ENCODE measurements around the gene SETD2. TPM values are rescaled to one million over a fixed set of nuclear protein-coding genes. Genes with fewer than 3 reads are reported as not detected.

The SETD2 gene
- total RNA-seq, 6 experiments from 2014 or later, result 20.3 to 27.0 (median 21.9) TPM

DNA sequence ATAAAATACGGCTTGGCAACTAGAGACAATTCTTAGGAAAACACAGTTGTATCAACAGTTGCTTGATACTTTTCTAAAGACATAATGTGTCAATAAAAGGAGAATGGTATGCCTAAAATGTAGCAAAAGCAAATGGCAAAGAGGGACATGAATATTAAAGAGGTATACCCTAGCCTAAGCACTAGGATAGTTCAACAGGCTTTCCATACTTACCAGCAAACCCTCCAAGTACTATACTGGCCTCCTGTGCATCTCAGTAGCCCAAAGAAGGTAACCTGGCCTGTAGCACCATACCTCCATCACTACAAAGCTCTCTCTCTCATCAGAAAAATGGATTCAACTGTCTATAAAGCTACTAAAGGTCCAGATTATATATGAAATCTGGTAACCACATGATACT, 7.5 kb downstream of the SETD2 start:
- Histone ChIP-seq H3K4me3 (no peak overlapping the region), H3K27ac (no peak overlapping the region), H3K9me3 (no peaks in the 10 kb centered on the region), H3K27me3 (no peaks in the 10 kb centered on the region), H3K4me1 (peaks cover 0 to 57% (median 13%) of the 10 kb centered on the region in 4 donors), H3K36me3 (no peaks in the 10 kb centered on the region)
- DNase-seq (no peak), ATAC-seq (no peak)
- no peak for TF ChIP-seq CTCF (IDR thresholded peaks at IDR 0.05)
- TF ChIP-seq POLR2A (IDR thresholded peaks at IDR 0.05), result no peak
- WGBS (ENCODE audit: insufficient coverage, low coverage, low lambda C conversion rate, missing lambda C conversion rate), result 53% methylated on average over 1 of the region's 1 CpG
- intact Hi-C loops (cut with DNase I), result no loop called here

GRCh38 chr3:47152578-47152977, 11.3 kb downstream of the SETD2 start:
- Histone ChIP-seq H3K36me3 (no peaks in the 10 kb centered on the region), H3K27me3 (no peaks in the 10 kb centered on the region), H3K4me3 (no peak overlapping the region), H3K27ac (no peak overlapping the region), H3K4me1 (peaks cover 0 to 54% (median 9%) of the 10 kb centered on the region in 4 donors), H3K9me3 (no peaks in the 10 kb centered on the region)
- TF ChIP-seq POLR2A (IDR thresholded peaks at IDR 0.05) (no peak), CTCF (IDR thresholded peaks at IDR 0.05) (no peak)
- 63% methylated on average over 2 of the region's 2 CpGs for WGBS (ENCODE audit: insufficient coverage, low coverage, low lambda C conversion rate, missing lambda C conversion rate)
- ATAC-seq, result no peak
- DNase-seq, result no peak
- intact Hi-C loops (cut with DNase I), result no loop called here

DNA sequence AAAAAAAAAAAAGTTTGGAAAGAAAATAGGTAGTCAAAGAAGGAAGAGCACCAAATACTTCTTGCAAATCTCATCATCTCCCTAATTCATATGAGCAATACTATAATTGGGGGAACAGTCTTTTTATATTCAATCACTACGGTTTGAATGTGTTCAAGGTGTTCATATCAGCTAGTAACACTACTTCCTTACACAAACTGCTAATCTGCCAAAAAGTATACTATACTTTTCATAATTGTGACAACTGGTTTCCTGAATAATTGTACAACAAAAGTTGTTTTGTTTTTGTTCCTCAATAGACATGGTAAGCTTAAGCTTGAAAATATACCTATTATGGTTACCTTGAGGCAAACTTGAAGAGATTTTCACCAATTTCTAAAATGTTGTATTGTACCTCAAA, 12.1 kb downstream of the SETD2 start:
- Histone ChIP-seq H3K9me3 (no peaks in the 10 kb centered on the region), H3K4me3 (no peak overlapping the region), H3K4me1 (peaks cover 0 to 54% (median 9%) of the 10 kb centered on the region in 4 donors), H3K27ac (no peak overlapping the region), H3K27me3 (no peaks in the 10 kb centered on the region), H3K36me3 (no peaks in the 10 kb centered on the region)
- ATAC-seq, result no peak
- no peak for DNase-seq
- no peak for TF ChIP-seq POLR2A (IDR thresholded peaks at IDR 0.05)
- no peak for TF ChIP-seq CTCF (IDR thresholded peaks at IDR 0.05)
- intact Hi-C loops (cut with DNase I), result no loop called here
- 64% methylated on average over 1 of the region's 1 CpG for WGBS (ENCODE audit: insufficient coverage, low coverage, low lambda C conversion rate, missing lambda C conversion rate)

DNA sequence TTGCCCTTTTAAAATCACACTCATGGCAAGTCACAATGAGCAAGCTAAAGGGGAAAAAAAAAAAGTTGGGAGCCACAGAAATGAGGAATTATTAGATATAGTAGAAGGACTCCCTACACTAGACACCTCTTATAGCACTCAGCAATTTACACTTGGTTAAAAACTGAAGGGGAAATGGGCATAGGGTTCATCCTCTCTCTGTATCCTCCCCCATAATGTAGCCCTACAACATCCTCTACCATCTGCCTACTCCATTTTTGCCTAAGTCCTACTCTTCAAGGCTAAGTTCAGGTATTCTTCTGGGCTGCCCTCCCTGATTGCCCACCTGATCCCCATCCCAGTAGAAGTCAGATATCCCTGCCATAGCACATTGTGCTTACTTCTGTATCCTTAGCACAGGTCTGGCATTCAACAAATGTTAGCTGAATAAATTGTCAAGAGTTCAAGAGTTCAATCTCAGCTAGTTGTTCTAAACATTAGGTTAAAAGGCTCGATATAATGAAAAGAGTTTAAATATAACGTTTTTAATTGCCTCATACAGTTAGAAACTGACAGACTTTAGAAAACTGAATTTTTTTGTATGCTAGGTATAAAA, 14.5 kb downstream of the SETD2 start:
- WGBS (ENCODE audit: insufficient coverage, low coverage, low lambda C conversion rate, missing lambda C conversion rate), result 14% methylated on average over 2 of the region's 2 CpGs
- no peak for TF ChIP-seq POLR2A (IDR thresholded peaks at IDR 0.05)
- no peak for TF ChIP-seq CTCF (IDR thresholded peaks at IDR 0.05)
- intact Hi-C loops (cut with DNase I), result no loop called here
- Histone ChIP-seq H3K4me3 (no peak overlapping the region), H3K9me3 (no peaks in the 10 kb centered on the region), H3K27ac (peak overlapping the region in 2 of 3 donors; percentile 64 to 70), H3K27me3 (no peaks in the 10 kb centered on the region), H3K36me3 (no peaks in the 10 kb centered on the region), H3K4me1 (peaks cover 0 to 56% (median 14%) of the 10 kb centered on the region in 4 donors)
- DNase-seq (no peak), ATAC-seq (peak; percentile 59 to 73 (median 68))

Data from right lobe of liver (tissue), 6 donors.